Left ventricle myocardium inferior (tissue), 1 donor: Measurements from ENCODE around the gene ZNF691. TPM values are rescaled to one million over a fixed set of nuclear protein-coding genes. Genes with fewer than 3 reads are reported as not detected.
"Not testable (repeated sequence)": the region's sequence is repeated elsewhere in the genome, so short reads cannot be mapped to it uniquely, and the experiment has no call there.

Source experiments
- DNase-seq: peaks from one replicate; pipeline ENCODE4 v3.0.0-alpha.2; 2020
- H3K27ac ChIP-seq: fragments of 200-600 bp; replicated peaks from 2 replicates; pipeline ENCODE4 v1.8.0; 2021
- H3K27me3 ChIP-seq: fragments of 200-600 bp; 2 replicates; pipeline ENCODE4 v1.8.0; 2021; ENCODE audit warnings: low read depth
- H3K36me3 ChIP-seq: fragments of 200-600 bp; 2 replicates; pipeline ENCODE4 v1.8.0; 2021
- H3K4me1 ChIP-seq: fragments of 200-600 bp; 2 replicates; pipeline ENCODE4 v1.8.0; 2021
- H3K4me3 ChIP-seq: fragments of 200-600 bp; 2 replicates; pipeline ENCODE4 v1.8.0; 2021; ENCODE audit warnings: mild to moderate bottlenecking, moderate library complexity
- H3K9me3 ChIP-seq: fragments of 200-600 bp; replicated peaks from 2 replicates; pipeline ENCODE4 v1.8.0; 2021
- intact Hi-C: fragments of 100-400 bp; cut with micrococcal nuclease; formaldehyde crosslinking; loops from one replicate; pipeline ENCODE4 v1.11.0; 2022
- total RNA-seq: library from RNA; stranded (reverse); fragmentation: NEBNext Ultra II Directional; extraction: Animal tissue kit (Norgen Biotek cat#: 25700); gene quantifications from one replicate; pipeline ENCODE4 v1.2.1, GENCODE V29; 2021
- TF ChIP-seq, protein P1 (sequence below): fragments of 200-600 bp; IDR thresholded peaks from 2 replicates; pipeline ENCODE4 v1.8.0; 2021; ENCODE audit warnings: antibody characterized with exemption, mild to moderate bottlenecking, borderline replicate concordance
- donor health status: DM: no; HTN: yes; CAD: no; lungs with severe emphysema.

ZNF691 gene
- total RNA-seq, 1 donor from 2014 or later = 8.9 TPM

DNA sequence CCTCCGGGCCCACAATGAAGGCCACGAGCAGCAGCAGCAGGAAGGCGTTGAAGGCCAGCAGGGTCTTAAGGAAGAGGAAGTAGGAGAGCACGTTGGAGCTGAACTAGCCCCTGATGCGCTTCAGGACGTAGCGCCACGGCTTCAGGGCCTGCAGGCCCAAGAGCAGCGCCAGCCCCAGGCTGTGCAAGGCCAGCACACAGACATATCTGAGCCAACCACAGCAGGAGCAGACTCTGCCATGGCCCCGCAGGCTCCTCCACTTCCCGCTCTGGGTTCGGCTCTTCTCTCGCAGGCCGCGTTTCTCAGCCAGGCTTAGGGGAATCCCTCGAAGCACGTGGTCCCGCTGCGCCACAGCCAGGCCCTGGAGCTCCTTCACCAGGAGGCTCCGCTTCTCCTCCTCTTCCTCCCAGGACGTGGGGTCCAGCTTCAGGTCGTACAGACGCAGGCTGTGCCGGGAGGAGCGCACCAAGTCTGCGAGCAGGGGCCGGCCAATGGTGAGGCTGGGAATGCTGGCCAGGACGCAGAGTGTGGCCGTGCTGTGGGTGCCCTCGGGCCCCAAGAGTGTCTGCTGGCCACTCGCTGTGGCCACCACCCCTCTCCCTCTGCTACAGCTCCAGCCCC lies 41.7 kb downstream of the ZNF691 start:
- Histone ChIP-seq H3K4me1 (no peaks in the 10 kb centered on the region), H3K36me3 (no peaks in the 10 kb centered on the region), H3K9me3 (no peaks in the 10 kb centered on the region), H3K27ac (no peak overlapping the region), H3K4me3 (no peak overlapping the region), H3K27me3 (peaks cover 18% of the 10 kb centered on the region)
- TF ChIP-seq, protein P1, sequence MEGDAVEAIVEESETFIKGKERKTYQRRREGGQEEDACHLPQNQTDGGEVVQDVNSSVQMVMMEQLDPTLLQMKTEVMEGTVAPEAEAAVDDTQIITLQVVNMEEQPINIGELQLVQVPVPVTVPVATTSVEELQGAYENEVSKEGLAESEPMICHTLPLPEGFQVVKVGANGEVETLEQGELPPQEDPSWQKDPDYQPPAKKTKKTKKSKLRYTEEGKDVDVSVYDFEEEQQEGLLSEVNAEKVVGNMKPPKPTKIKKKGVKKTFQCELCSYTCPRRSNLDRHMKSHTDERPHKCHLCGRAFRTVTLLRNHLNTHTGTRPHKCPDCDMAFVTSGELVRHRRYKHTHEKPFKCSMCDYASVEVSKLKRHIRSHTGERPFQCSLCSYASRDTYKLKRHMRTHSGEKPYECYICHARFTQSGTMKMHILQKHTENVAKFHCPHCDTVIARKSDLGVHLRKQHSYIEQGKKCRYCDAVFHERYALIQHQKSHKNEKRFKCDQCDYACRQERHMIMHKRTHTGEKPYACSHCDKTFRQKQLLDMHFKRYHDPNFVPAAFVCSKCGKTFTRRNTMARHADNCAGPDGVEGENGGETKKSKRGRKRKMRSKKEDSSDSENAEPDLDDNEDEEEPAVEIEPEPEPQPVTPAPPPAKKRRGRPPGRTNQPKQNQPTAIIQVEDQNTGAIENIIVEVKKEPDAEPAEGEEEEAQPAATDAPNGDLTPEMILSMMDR = no peak
- intact Hi-C loops = no loop called here
- DNase-seq = no peak

DNA sequence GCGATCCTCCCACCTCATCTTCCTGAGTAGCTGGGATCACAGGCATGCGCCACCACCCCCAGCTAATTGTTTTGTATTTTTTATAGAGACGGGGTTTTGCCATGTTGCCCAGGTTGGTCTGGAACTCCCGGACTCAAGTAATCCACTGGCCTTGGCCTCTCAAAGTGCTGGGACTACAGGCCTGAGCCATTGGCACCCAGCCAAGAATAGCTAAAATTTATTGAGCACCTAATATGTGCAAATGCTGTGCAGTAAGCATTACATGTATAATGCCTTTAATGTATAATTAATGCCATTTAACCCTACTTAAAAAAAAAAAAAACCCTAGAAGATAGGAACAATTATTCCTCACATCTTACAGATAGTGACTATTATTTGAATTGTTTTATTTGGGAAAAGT lies 42.9 kb downstream of the ZNF691 start:
- TF ChIP-seq, protein P1 = no peak
- peaks cover 1% of the 10 kb centered on the region for H3K9me3 ChIP-seq
- H3K27ac ChIP-seq = no peak overlapping the region
- DNase-seq = no peak
- no peaks in the 10 kb centered on the region for H3K4me1 ChIP-seq
- H3K4me3 ChIP-seq = no peak overlapping the region
- peaks cover 14% of the 10 kb centered on the region for H3K27me3 ChIP-seq
- intact Hi-C loops = no loop called here
- H3K36me3 ChIP-seq = no peaks in the 10 kb centered on the region

DNA sequence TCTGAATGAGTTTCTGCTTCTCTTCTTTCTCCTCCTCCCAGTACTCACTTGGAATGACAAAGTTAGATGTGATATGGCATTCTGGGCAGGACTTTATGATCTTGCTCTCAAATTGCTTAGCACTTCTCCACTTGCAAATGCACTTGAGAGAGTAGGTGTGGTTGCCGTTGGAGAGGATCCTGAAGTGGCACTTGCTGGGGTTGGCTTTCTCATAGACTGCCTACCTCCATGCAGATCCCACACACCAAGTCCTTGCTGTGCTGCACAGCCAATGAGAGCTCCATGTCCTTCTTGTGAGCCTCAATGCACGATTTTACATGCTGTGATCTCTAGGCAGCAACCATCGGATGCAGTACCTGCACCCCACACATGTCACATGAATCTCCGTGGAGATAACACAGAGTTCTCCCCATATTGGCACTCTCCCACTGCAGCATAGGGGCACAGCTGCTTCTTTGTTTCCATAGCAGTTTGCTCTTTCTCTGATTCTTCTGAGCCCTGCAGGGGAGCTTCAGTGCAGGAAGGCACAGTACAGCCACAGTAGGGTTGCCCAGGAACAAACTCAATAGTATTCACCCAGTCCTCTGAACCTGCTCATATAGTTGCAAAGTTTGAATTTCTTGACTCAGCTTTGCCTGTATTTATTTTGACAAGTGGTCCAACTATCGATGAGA lies 45.2 kb downstream of the ZNF691 start:
- Histone ChIP-seq H3K9me3 (peaks cover 9% of the 10 kb centered on the region), H3K36me3 (no peaks in the 10 kb centered on the region), H3K4me1 (no peaks in the 10 kb centered on the region), H3K4me3 (no peak overlapping the region), H3K27me3 (peaks cover 14% of the 10 kb centered on the region), H3K27ac (no peak overlapping the region)
- intact Hi-C loops = no loop called here
- DNase-seq = no peak
- TF ChIP-seq, protein P1 = no peak

DNA sequence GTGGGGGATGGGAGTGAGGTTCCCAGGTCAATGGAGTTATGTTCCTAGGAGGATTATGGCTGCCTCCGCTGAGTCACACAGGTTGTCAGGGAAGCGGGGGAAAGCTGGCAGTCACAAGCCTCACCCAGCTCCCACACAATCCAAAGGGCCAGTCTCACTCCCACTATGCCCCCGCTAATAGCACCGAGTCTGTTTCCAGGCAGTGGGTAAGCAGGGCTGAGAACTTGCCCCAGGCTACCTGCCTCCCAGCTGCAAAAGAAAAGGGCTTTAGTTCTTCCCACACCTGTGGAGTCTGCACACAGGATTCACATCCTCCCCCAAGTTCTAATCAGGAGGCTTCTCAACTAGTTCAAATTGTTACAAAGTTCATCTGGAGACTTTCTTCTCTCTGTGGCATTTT lies 53.5 kb downstream of the ZNF691 start:
- DNase-seq, H3K36me3 ChIP-seq, H3K4me1 ChIP-seq, intact Hi-C loops, H3K27ac ChIP-seq, H3K4me3 ChIP-seq, H3K9me3 ChIP-seq: not testable (repeated sequence)
- peaks cover 12% of the 10 kb centered on the region for H3K27me3 ChIP-seq

Other genes starting within 250 kb of the ZNF691 start
- 21.0 TPM for gene PPIH, start 188.2 kb upstream of the ZNF691 start, total RNA-seq
- 754 TPM for gene YBX1, start 164.2 kb upstream of the ZNF691 start, total RNA-seq
- not detected for gene CLDN19, start 106.4 kb upstream of the ZNF691 start, total RNA-seq
- gene P3H1, start 79.6 kb upstream of the ZNF691 start, total RNA-seq = 8.6 TPM
- gene C1orf50, start 79.4 kb upstream of the ZNF691 start, total RNA-seq = 7.8 TPM
- not detected for gene TMEM269, start 61.6 kb upstream of the ZNF691 start, total RNA-seq
- 4.7 TPM for gene ERMAP, start 29.5 kb upstream of the ZNF691 start, total RNA-seq
- gene SVBP, start 29.2 kb upstream of the ZNF691 start, total RNA-seq = 10.9 TPM
- gene SLC2A1, start 112.3 kb downstream of the ZNF691 start, total RNA-seq = 54.9 TPM